Measurements from ENCODE around the gene THSD7A. TPM values are rescaled to one million over a fixed set of nuclear protein-coding genes. Genes with fewer than 3 reads are reported as not detected.

THSD7A gene
- polyA plus RNA-seq, 6 donors from 2014 or later = not detected

GRCh38 chr7:11727864-11728263 lies 104.1 kb downstream of the THSD7A start:
- no peaks in the 10 kb centered on the region for H3K9me3 Mint-ChIP-seq
- no peak overlapping the region for H3K27ac Mint-ChIP-seq
- no peaks in the 10 kb centered on the region for H3K4me1 Mint-ChIP-seq
- no peaks in the 10 kb centered on the region for H3K27me3 Mint-ChIP-seq
- no peak for DNase-seq
- ATAC-seq (ENCODE audit: low read depth in 2 of 2) = no peak
- H3K4me3 Mint-ChIP-seq = no peak overlapping the region
- no peaks in the 10 kb centered on the region for H3K36me3 Mint-ChIP-seq

GRCh38 chr7:11726794-11727155 lies 105.2 kb downstream of the THSD7A start:
- Mint-ChIP-seq H3K27me3 (no peaks in the 10 kb centered on the region), H3K36me3 (no peaks in the 10 kb centered on the region), H3K9me3 (no peaks in the 10 kb centered on the region), H3K27ac (no peak overlapping the region), H3K4me3 (no peak overlapping the region), H3K4me1 (no peaks in the 10 kb centered on the region)
- ATAC-seq (ENCODE audit: low read depth in 2 of 2) (no peak), DNase-seq (no peak)

- H3K4me1 Mint-ChIP-seq = no peaks in the 10 kb centered on the region
- ATAC-seq (ENCODE audit: low read depth in 2 of 2) (no peak), DNase-seq (no peak)
- no peaks in the 10 kb centered on the region for H3K36me3 Mint-ChIP-seq
- H3K27ac Mint-ChIP-seq = no peak overlapping the region
- H3K9me3 Mint-ChIP-seq = no peaks in the 10 kb centered on the region
- no peaks in the 10 kb centered on the region for H3K27me3 Mint-ChIP-seq
- H3K4me3 Mint-ChIP-seq = no peak overlapping the region
These were observed 105.8 kb downstream of the THSD7A start for GRCh38 chr7:11726001-11726793.

DNA sequence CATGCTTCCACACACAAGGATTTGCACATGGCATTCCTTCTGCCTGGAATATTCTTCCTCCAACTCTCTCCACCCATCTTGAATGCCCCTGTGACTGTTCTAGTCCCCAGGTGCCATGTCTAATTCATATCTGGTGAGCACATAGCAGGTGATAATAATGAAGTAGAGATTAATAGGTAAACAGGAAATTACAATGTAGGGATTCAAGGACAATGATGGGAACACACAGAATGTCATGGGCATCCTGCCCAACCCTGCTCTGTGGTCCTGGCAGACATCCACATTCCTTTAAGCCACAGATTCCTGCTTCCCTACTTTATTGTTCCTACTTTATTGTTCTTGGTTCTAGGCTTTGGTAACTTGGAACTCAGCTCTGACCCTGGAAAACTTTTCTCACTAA lies 115.8 kb downstream of the THSD7A start:
- Mint-ChIP-seq H3K4me3 (no peak overlapping the region), H3K27me3 (no peaks in the 10 kb centered on the region), H3K36me3 (no peaks in the 10 kb centered on the region), H3K9me3 (no peaks in the 10 kb centered on the region), H3K4me1 (no peaks in the 10 kb centered on the region), H3K27ac (no peak overlapping the region)
- DNase-seq (no peak), ATAC-seq (ENCODE audit: low read depth in 2 of 2) (no peak)

DNA sequence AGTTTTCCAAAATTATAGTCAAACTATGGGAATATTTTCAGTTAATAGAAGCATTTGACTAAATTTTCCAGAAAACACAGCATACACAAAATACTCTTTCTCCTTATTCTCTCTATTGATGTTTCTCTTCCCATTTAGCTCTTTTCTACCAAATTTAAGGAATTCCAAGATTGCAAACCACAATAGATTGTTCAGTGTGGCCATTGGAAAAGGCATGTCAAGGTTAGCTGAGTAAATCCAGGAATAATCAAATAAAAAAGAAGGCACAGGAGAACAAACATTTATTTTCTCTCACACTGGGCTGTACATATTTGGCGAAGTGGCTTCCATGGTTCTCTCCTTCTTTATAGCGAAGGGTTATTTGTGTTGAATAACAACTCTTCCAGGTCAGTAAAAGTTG lies 117.3 kb downstream of the THSD7A start:
- DNase-seq = no peak
- Mint-ChIP-seq H3K4me1 (no peaks in the 10 kb centered on the region), H3K9me3 (no peaks in the 10 kb centered on the region), H3K36me3 (no peaks in the 10 kb centered on the region), H3K27ac (no peak overlapping the region), H3K27me3 (no peaks in the 10 kb centered on the region), H3K4me3 (no peak overlapping the region)
- no peak for ATAC-seq (ENCODE audit: low read depth in 2 of 2)

- H3K36me3 Mint-ChIP-seq = no peaks in the 10 kb centered on the region
- H3K4me1 Mint-ChIP-seq = no peaks in the 10 kb centered on the region
- H3K9me3 Mint-ChIP-seq = no peaks in the 10 kb centered on the region
- ATAC-seq (ENCODE audit: low read depth in 2 of 2) (no peak), DNase-seq (no peak)
- no peaks in the 10 kb centered on the region for H3K27me3 Mint-ChIP-seq
- no peak overlapping the region for H3K4me3 Mint-ChIP-seq
- no peak overlapping the region for H3K27ac Mint-ChIP-seq
These were observed 117.8 kb downstream of the THSD7A start for GRCh38 chr7:11714205-11714604.

GRCh38 chr7:11713352-11713751 lies 118.6 kb downstream of the THSD7A start:
- DNase-seq (no peak), ATAC-seq (ENCODE audit: low read depth in 2 of 2) (no peak)
- Mint-ChIP-seq H3K27ac (no peak overlapping the region), H3K36me3 (no peaks in the 10 kb centered on the region), H3K4me3 (no peak overlapping the region), H3K4me1 (no peaks in the 10 kb centered on the region), H3K9me3 (no peaks in the 10 kb centered on the region), H3K27me3 (no peaks in the 10 kb centered on the region)

DNA sequence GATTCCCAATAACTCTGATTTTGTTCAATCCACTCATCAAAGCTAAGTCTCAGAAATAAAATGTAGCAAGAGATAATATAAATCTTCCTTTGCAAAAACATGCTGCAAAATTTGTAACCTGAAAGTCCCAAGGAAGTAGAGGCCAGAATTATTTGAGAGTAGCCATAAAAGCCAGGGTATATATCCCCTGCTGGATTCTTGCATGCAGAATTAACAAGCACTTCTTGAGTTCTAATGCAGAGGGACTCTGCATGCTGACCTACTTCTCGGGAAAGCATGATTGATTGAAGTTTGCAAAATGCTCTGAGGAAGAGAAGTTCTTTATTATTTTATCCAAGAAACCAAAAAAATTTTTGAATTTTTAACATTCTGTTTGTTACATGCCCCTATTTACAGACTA lies 121.6 kb downstream of the THSD7A start:
- H3K36me3 Mint-ChIP-seq = no peaks in the 10 kb centered on the region
- H3K9me3 Mint-ChIP-seq = no peaks in the 10 kb centered on the region
- ATAC-seq (ENCODE audit: low read depth in 2 of 2) (no peak), DNase-seq (no peak)
- H3K4me3 Mint-ChIP-seq = no peak overlapping the region
- no peaks in the 10 kb centered on the region for H3K27me3 Mint-ChIP-seq
- no peaks in the 10 kb centered on the region for H3K4me1 Mint-ChIP-seq
- H3K27ac Mint-ChIP-seq = no peak overlapping the region

- H3K4me1 Mint-ChIP-seq = no peaks in the 10 kb centered on the region
These were observed 122.8 kb downstream of the THSD7A start for GRCh38 chr7:11709196-11709595.

GRCh38 chr7:11707606-11708193 lies 124.3 kb downstream of the THSD7A start:
- Mint-ChIP-seq H3K4me1 (no peaks in the 10 kb centered on the region), H3K4me3 (no peak overlapping the region), H3K27me3 (no peaks in the 10 kb centered on the region), H3K27ac (no peak overlapping the region), H3K9me3 (no peaks in the 10 kb centered on the region), H3K36me3 (no peaks in the 10 kb centered on the region)
- DNase-seq (no peak), ATAC-seq (ENCODE audit: low read depth in 2 of 2) (no peak)

More at GRCh38 chr7:11709196-11709595, 122.8 kb downstream of the THSD7A start:
- Mint-ChIP-seq H3K27ac (no peak overlapping the region), H3K4me3 (no peak overlapping the region), H3K36me3 (no peaks in the 10 kb centered on the region), H3K27me3 (no peaks in the 10 kb centered on the region), H3K9me3 (no peaks in the 10 kb centered on the region)
- ATAC-seq (ENCODE audit: low read depth in 2 of 2) = no peak
- DNase-seq = no peak

DNA sequence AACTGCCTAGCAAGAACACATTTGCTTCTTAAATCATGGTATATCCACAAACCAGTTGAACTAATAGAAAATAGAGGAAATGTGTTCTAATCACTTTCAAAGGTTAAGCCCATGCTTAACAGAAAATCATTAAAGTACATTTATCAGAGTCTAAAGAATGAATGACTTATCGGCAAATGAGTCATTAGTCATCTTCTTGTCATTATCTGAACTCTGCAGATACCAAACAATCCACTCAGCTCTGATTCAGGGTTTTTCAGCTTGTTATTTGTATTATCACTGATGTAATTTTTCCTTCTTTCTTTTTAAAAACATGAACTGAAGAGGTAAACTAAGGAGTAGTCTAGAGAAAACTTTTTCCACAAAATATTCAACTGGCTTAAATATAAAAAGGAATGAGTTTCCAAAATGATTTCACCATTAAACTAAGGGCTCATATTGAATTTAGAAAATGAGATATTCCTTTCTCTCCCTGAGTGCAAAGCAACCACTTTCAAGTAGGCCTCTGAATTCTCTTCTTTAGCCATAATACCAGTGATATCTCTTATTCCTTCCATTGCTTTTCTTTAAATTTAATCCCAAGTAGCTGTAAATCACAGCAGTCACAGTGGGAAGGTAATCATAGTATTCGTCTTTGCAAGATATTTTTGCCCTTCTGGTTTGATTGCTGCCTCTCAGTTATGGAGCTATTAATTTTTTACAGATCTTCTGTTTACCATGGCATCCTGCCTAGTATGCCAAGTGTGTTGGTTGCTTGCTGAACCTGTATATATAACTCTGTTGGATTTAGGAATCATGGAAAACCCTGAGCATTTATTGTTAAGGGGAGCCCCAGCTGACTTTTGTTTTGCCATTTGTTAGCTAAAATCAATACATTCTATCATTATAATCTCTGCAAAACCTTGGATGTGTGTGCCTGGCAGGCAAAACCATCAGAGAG lies 125.1 kb downstream of the THSD7A start:
- DNase-seq (no peak), ATAC-seq (ENCODE audit: low read depth in 2 of 2) (no peak)
- Mint-ChIP-seq H3K4me3 (no peak overlapping the region), H3K9me3 (no peaks in the 10 kb centered on the region), H3K36me3 (no peaks in the 10 kb centered on the region), H3K27me3 (no peaks in the 10 kb centered on the region), H3K27ac (no peak overlapping the region), H3K4me1 (no peaks in the 10 kb centered on the region)

DNA sequence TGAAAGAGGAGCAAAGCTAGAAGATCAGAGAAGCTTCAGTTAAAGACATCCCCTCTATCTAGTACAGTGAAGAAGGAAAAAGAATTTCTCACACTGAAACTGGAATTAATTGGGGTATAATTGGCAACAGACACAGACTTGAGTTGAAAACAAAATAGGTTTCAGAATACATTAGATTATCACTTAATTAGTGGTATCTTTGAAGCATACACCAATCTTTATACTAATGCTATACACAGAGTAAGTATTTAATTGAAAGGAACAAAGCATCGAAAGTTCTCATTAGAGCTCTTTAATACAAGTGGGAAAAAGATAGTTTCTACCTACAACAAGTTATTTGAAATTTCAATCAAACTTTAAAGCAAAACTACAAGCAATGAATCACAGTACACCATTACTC lies 128.2 kb downstream of the THSD7A start:
- Mint-ChIP-seq H3K27ac (no peak overlapping the region), H3K9me3 (no peaks in the 10 kb centered on the region), H3K4me3 (no peak overlapping the region), H3K4me1 (no peaks in the 10 kb centered on the region), H3K36me3 (no peaks in the 10 kb centered on the region), H3K27me3 (no peaks in the 10 kb centered on the region)
- DNase-seq (no peak), ATAC-seq (ENCODE audit: low read depth in 2 of 2) (no peak)

- H3K27ac Mint-ChIP-seq = no peak overlapping the region
- no peaks in the 10 kb centered on the region for H3K36me3 Mint-ChIP-seq
- DNase-seq (no peak), ATAC-seq (ENCODE audit: low read depth in 2 of 2) (no peak)
- H3K4me3 Mint-ChIP-seq = no peak overlapping the region
- H3K27me3 Mint-ChIP-seq = no peaks in the 10 kb centered on the region
- H3K9me3 Mint-ChIP-seq = no peaks in the 10 kb centered on the region
- no peaks in the 10 kb centered on the region for H3K4me1 Mint-ChIP-seq
These were observed 129.1 kb downstream of the THSD7A start for GRCh38 chr7:11702938-11703337.
